Liver (tissue), 9 donors: Measurements from ENCODE around the gene CYP2E1. TPM values are rescaled to one million over a fixed set of nuclear protein-coding genes. Genes with fewer than 3 reads are reported as not detected.
A peak's percentile ranks its signal among the peaks of the same experiment; 100 is the strongest.

Source experiments
- DNase-seq: peaks from one replicate; pipeline ENCODE4 v3.0.0-alpha.2; 2017; ENCODE audit warnings: low spot score
- H3K27ac ChIP-seq, 2 donors: one replicate each; pipeline ENCODE4 v1.7.0; 2013; ENCODE audit warnings: inconsistent platforms in 2 of 2, low read length in 2 of 2, control low read depth in 1 of 2, low read depth in 1 of 2, mild to moderate bottlenecking in 1 of 2
- H3K27me3 ChIP-seq, 4 donors: one replicate each; pipeline versions ENCODE4 v1.6.1 to v1.7.0; 2013; ENCODE audit warnings: low read length in 3 of 4, inconsistent platforms in 1 of 4, mild to moderate bottlenecking in 1 of 4, moderate library complexity in 1 of 4; ENCODE audit not compliant: control insufficient read depth in 4 of 4, insufficient read depth in 4 of 4
- H3K36me3 ChIP-seq, 4 donors: one replicate each; pipeline versions ENCODE4 v1.6.1 to v1.7.0; 2013; ENCODE audit warnings: low read length in 3 of 4, mild to moderate bottlenecking in 3 of 4, low read depth in 1 of 4, moderate library complexity in 1 of 4; ENCODE audit not compliant: control insufficient read depth in 4 of 4, insufficient read depth in 3 of 4
- H3K4me1 ChIP-seq, 4 donors: one replicate each; pipeline versions ENCODE4 v1.6.1 to v1.7.0; 2013; ENCODE audit warnings: low read length in 3 of 4, mild to moderate bottlenecking in 3 of 4, moderate library complexity in 1 of 4; ENCODE audit not compliant: control insufficient read depth in 4 of 4, insufficient read depth in 4 of 4
- H3K4me3 ChIP-seq, 3 donors: one replicate each; pipeline versions ENCODE4 v1.6.1 to v1.7.0; 2013; ENCODE audit warnings: low read length in 3 of 3, control low read depth in 1 of 3, low read depth in 1 of 3, mild to moderate bottlenecking in 1 of 3
- H3K9ac ChIP-seq, 2 donors: one replicate each; pipeline ENCODE4 v1.7.0; 2013; ENCODE audit warnings: low read length in 2 of 2, mild to moderate bottlenecking in 2 of 2, moderate library complexity in 2 of 2, control low read depth in 1 of 2, low read depth in 1 of 2
- H3K9me3 ChIP-seq, 4 donors: one replicate each; pipeline versions ENCODE4 v1.6.1 to v1.7.0; 2013; ENCODE audit warnings: low read length in 3 of 4; ENCODE audit not compliant: control insufficient read depth in 4 of 4
- ATF3 ChIP-seq: IDR thresholded peaks from 2 replicates; pipeline ENCODE4 v1.6.1; 2016; ENCODE audit warnings: antibody characterized with exemption
- CTCF ChIP-seq: fragments of 150-350 bp; IDR thresholded peaks from 2 replicates; pipeline ENCODE4 v1.5.1; 2017; ENCODE audit warnings: improper control_type of control experiment, low read depth, low read length; ENCODE audit not compliant: missing input control
- EGR1 ChIP-seq, 2 donors: IDR thresholded peaks; 2 replicates each; pipeline ENCODE4 v1.6.1; 2016 to 2018; ENCODE audit warnings: antibody characterized with exemption in 2 of 2, low read depth in 2 of 2
- FOXA1 ChIP-seq: IDR thresholded peaks from 2 replicates; pipeline ENCODE4 v1.6.1; 2016; ENCODE audit warnings: antibody characterized with exemption
- FOXA2 ChIP-seq: IDR thresholded peaks from 2 replicates; pipeline ENCODE4 v1.6.1; 2016; ENCODE audit warnings: antibody characterized with exemption
- GABPA ChIP-seq, 2 donors: IDR thresholded peaks in 1 of 2; conservative IDR thresholded peaks in 1 of 2; 2 replicates each; pipeline ENCODE4 v1.6.1; 2016; ENCODE audit warnings: antibody characterized with exemption in 2 of 2, mild to moderate bottlenecking in 1 of 2, moderate library complexity in 1 of 2
- HNF4A ChIP-seq, 2 donors: conservative IDR thresholded peaks; 2 replicates each; pipeline ENCODE4 v1.6.1; 2016; ENCODE audit warnings: antibody characterized with exemption in 2 of 2, mild to moderate bottlenecking in 2 of 2
- HNF4G ChIP-seq: IDR thresholded peaks from 2 replicates; pipeline ENCODE4 v1.6.1; 2016; ENCODE audit warnings: antibody characterized with exemption
- JUND ChIP-seq, 2 donors: IDR thresholded peaks; 2 replicates each; pipeline ENCODE4 v1.6.1; 2016; ENCODE audit warnings: antibody characterized with exemption in 2 of 2
- MAX ChIP-seq: IDR thresholded peaks from 2 replicates; pipeline ENCODE4 v1.6.1; 2016; ENCODE audit warnings: antibody characterized with exemption
- NR2F2 ChIP-seq: IDR thresholded peaks from 2 replicates; pipeline ENCODE4 v1.6.1; 2016; ENCODE audit warnings: antibody characterized with exemption
- RAD21 ChIP-seq, 2 donors: IDR thresholded peaks; 2 replicates each; pipeline ENCODE4 v1.6.1; 2016; ENCODE audit warnings: antibody characterized with exemption in 2 of 2, mild to moderate bottlenecking in 2 of 2
- REST ChIP-seq: IDR thresholded peaks from 2 replicates; pipeline ENCODE4 v1.6.1; 2016; ENCODE audit warnings: antibody characterized with exemption, mild to moderate bottlenecking
- RXRA ChIP-seq, 2 donors: IDR thresholded peaks; 2 replicates each; pipeline ENCODE4 v1.6.1; 2017 to 2018; ENCODE audit warnings: antibody characterized with exemption in 2 of 2, mild to moderate bottlenecking in 1 of 2
- SP1 ChIP-seq: IDR thresholded peaks from 2 replicates; pipeline ENCODE4 v1.6.1; 2018; ENCODE audit warnings: antibody characterized with exemption, mild to moderate bottlenecking
- TAF1 ChIP-seq: conservative IDR thresholded peaks from 2 replicates; pipeline ENCODE4 v1.6.1; 2016; ENCODE audit warnings: antibody characterized with exemption, mild to moderate bottlenecking
- YY1 ChIP-seq: IDR thresholded peaks from 2 replicates; pipeline ENCODE4 v1.6.1; 2016; ENCODE audit warnings: antibody characterized with exemption, mild to moderate bottlenecking
- ZBTB33 ChIP-seq: IDR thresholded peaks from 2 replicates; pipeline ENCODE4 v1.6.1; 2016; ENCODE audit warnings: antibody characterized with exemption
- WGBS: extraction: QIAGEN DNeasy Blood & Tissue Kit; methylation state at CpG from one replicate; pipeline ENCODE4 v1.1.7; 2013; 5-methylcytosine and 5-hydroxymethylcytosine counted together
- polyA plus RNA-seq, 2 donors: library from polyadenylated mRNA; stranded (reverse) in 1 of 2; unstranded in 1 of 2; fragments of 200-250 nt in 1 of 2; fragments of >200 nt in 1 of 2; fragmentation: Nextera tagmentation in 1 of 2; extraction: Ambion mirVana in 1 of 2; gene quantifications; one replicate each; pipeline versions ENCODE4 v1.2.1 to v1.2.3, GENCODE V29; 2013 to 2015
- total RNA-seq, 2 donors: library from RNA; depleted of rRNA; stranded (reverse); fragments of >200 nt; gene quantifications; one replicate each; pipeline ENCODE4 v1.2.3, GENCODE V29; 2014
- donor health status: healthy.
- donor health status: healthy.
- donor health status: healthy.
- donor health status: healthy.
- donor health status: healthy.

The CYP2E1 gene
- total and polyA plus RNA-seq, 4 donors: 0.93 to 5,149 (median 3,213) TPM

- Histone ChIP-seq H3K9me3 (no peaks in the 10 kb centered on the region), H3K4me1 (peaks cover 4 to 38% (median 15%) of the 10 kb centered on the region in 4 donors), H3K27ac (peak overlapping the region; percentile 3 to 14), H3K27me3 (no peaks in the 10 kb centered on the region), H3K9ac (peak overlapping the region in 1 of 2 donors; percentile 64), H3K36me3 (peaks cover 10 to 35% (median 16%) of the 10 kb centered on the region in 4 donors), H3K4me3 (peak overlapping the region; percentile 61 to 92 (median 80))
- 14% methylated on average over 26 of the region's 26 CpGs for WGBS
- no peak for DNase-seq
- TF ChIP-seq ZBTB33 (no peak), JUND (IDR thresholded peaks at IDR 0.05) (no peak), EGR1 (IDR thresholded peaks at IDR 0.05; ENCODE audit: low read depth in 2 of 2) (no peak), GABPA (IDR thresholded peaks at IDR 0.05 in 1 of 2, conservative IDR thresholded peaks at IDR 0.05 in 1 of 2) (no peak), SP1 (no peak), REST (no peak), MAX (no peak), TAF1 (no peak), RXRA (IDR thresholded peaks at IDR 0.05) (no peak), YY1 (no peak)
These were observed 2.4 kb downstream of the CYP2E1 start for GRCh38 chr10:133529576-133529946.

GRCh38 chr10:133530506-133530905 is 3.3 kb downstream of the CYP2E1 start:
- WGBS: 56% methylated on average over 9 of the region's 9 CpGs
- H3K4me3 ChIP-seq: peak overlapping the region in 2 of 3 donors; percentile 27 to 61

More at GRCh38 chr10:133530506-133530905, 3.3 kb downstream of the CYP2E1 start:
- Histone ChIP-seq H3K27me3 (no peaks in the 10 kb centered on the region), H3K9ac (peak overlapping the region in 1 of 2 donors; percentile 19), H3K36me3 (peaks cover 10 to 36% (median 16%) of the 10 kb centered on the region in 4 donors), H3K9me3 (no peaks in the 10 kb centered on the region), H3K27ac (no peak overlapping the region), H3K4me1 (peaks cover 4 to 38% (median 15%) of the 10 kb centered on the region in 4 donors)
- TF ChIP-seq GABPA (IDR thresholded peaks at IDR 0.05 in 1 of 2, conservative IDR thresholded peaks at IDR 0.05 in 1 of 2) (no peak), YY1 (no peak), HNF4A (conservative IDR thresholded peaks at IDR 0.05) (no peak), TAF1 (no peak), SP1 (no peak), RXRA (IDR thresholded peaks at IDR 0.05) (no peak), MAX (no peak), RAD21 (IDR thresholded peaks at IDR 0.05) (no peak), FOXA2 (no peak), ZBTB33 (no peak), REST (no peak), NR2F2 (no peak), HNF4G (no peak), EGR1 (IDR thresholded peaks at IDR 0.05; ENCODE audit: low read depth in 2 of 2) (no peak), JUND (IDR thresholded peaks at IDR 0.05) (no peak), ATF3 (no peak), FOXA1 (no peak), CTCF (no peak)
- DNase-seq: no peak
